ENCODE measurements around the gene RAI1. TPM values are rescaled to one million over a fixed set of nuclear protein-coding genes. Genes with fewer than 3 reads are reported as not detected.

Gene RAI1
- total and polyA plus RNA-seq, 2 of the 13 experiments (the other 11 are each of a cell fraction or from before 2014, with no cell fraction given) = 3.4 to 5.2 TPM

- Histone ChIP-seq H3K4me3 (replicated peaks in 1 of 3; ENCODE audit: insufficient read depth in 1 of 3, low read depth in 2 of 3, low read length in 3 of 3) (no peak overlapping the region; a peak in 1 of 6 replicates), H3K9me3 (ENCODE audit: low read length) (no peaks in the 10 kb centered on the region), H4K20me1 (ENCODE audit: insufficient read depth, low read length) (peaks cover 11% of the 10 kb centered on the region; the same call in 1 of the 2 replicates), H3K4me1 (ENCODE audit: insufficient read depth, low read length) (peaks cover 61% of the 10 kb centered on the region), H3K36me3 (replicated peaks in 1 of 2; ENCODE audit: control insufficient read depth in 1 of 2, insufficient read depth in 2 of 2, low read length in 2 of 2) (peaks cover 2 to 3% of the 10 kb centered on the region in 2 experiments; a peak in 1 of 5 replicates), H3K9ac (ENCODE audit: insufficient read depth, low read depth, low read length) (no peak overlapping the region), H3K4me2 (ENCODE audit: low read depth, low read length) (peak overlapping the region; percentile 30), H3K27ac (ENCODE audit: extremely low read length, insufficient read depth, low read length) (peak overlapping the region; percentile 37), H2AFZ (ENCODE audit: low read length) (no peak overlapping the region), H3K79me2 (ENCODE audit: insufficient read depth, low read length) (peaks cover 48% of the 10 kb centered on the region), H3K27me3 (ENCODE audit: control insufficient read depth in 1 of 2, insufficient read depth in 2 of 2, low read length in 2 of 2) (no peaks in the 10 kb centered on the region)
- FAIRE-seq (peak; percentile 66), DNase-seq (ENCODE audit: low spot score) (peak; percentile 76), ATAC-seq (peak; percentile 43)
- ChIA-PET POLR2A (interaction anchor here (1.4 kb wide), 1 partner anchor 27 kb away, joined by 9 read pairs; no protein-coding TSS in a partner anchor), CTCF (ENCODE audit: low intra/inter-chr PET ratio, low total read pairs) (no interaction called here)
- in situ Hi-C loops (cut with HindIII; ENCODE audit: extremely low pct_ligation_motif_present, low pct_unique_long_range_greater_than_20kb) = loop anchor here (5.0 kb wide), 1 partner anchor 38 kb away; the partner anchor contains the start of gene RAI1
- intact Hi-C loops (cut with micrococcal nuclease; ENCODE audit: unreplicated experiment) = loop anchor here (5.0 to 10.0 kb wide), 3 partner anchors 38 to 135 kb away; partner anchors contain the start of gene RAI1
- no TSS peak for BruUV-seq (replicated peaks)
- WGBS (ENCODE audit: low lambda C conversion rate) = 53% methylated on average over 2 of the region's 3 CpGs
- TF ChIP-seq ZNF274 (CRISPR knock-in tag; IDR thresholded peaks at IDR 0.05) (no peak), PAXIP1 (CRISPR knock-in tag; conservative IDR thresholded peaks at IDR 0.05) (peak; percentile 32; the same call in 1 of the 2 replicates), HOXA3 (CRISPR knock-in tag; IDR thresholded peaks at IDR 0.05) (peak; percentile 35; the same call in 1 of the 2 replicates), HDAC2 (CRISPR knock-in tag; IDR thresholded peaks at IDR 0.05) (peak; percentile 22; the same call in 1 of the 2 replicates), MAX (IDR thresholded peaks at IDR 0.05) (no peak), TEAD3 (CRISPR knock-in tag; optimal IDR thresholded peaks at IDR 0.05; ENCODE audit: borderline replicate concordance) (peak; percentile 75), RBM22 (optimal IDR thresholded peaks at IDR 0.05; ENCODE audit: low read length) (no peak), FOXA1 (IDR thresholded peaks at IDR 0.05) (no peak), FOXA1 (CRISPR knock-in tag; IDR thresholded peaks at IDR 0.05) (peak; percentile 63), ZNF773 (CRISPR knock-in tag; IDR thresholded peaks at IDR 0.05; ENCODE audit: borderline replicate concordance) (no peak), PRDM10 (CRISPR knock-in tag; IDR thresholded peaks at IDR 0.05; ENCODE audit: low read depth) (0 out of 2 replicates have a peak, but pooled peaks have one; percentile 25)
- TF ChIP-seq, protein P1, sequence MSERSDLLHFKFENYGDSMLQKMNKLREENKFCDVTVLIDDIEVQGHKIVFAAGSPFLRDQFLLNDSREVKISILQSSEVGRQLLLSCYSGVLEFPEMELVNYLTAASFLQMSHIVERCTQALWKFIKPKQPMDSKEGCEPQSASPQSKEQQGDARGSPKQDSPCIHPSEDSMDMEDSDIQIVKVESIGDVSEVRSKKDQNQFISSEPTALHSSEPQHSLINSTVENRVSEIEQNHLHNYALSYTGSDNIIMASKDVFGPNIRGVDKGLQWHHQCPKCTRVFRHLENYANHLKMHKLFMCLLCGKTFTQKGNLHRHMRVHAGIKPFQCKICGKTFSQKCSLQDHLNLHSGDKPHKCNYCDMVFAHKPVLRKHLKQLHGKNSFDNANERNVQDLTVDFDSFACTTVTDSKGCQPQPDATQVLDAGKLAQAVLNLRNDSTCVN (CRISPR knock-in tag; IDR thresholded peaks at IDR 0.05; ENCODE audit: borderline replicate concordance) = peak; percentile 99
- TF ChIP-seq, protein P2, sequence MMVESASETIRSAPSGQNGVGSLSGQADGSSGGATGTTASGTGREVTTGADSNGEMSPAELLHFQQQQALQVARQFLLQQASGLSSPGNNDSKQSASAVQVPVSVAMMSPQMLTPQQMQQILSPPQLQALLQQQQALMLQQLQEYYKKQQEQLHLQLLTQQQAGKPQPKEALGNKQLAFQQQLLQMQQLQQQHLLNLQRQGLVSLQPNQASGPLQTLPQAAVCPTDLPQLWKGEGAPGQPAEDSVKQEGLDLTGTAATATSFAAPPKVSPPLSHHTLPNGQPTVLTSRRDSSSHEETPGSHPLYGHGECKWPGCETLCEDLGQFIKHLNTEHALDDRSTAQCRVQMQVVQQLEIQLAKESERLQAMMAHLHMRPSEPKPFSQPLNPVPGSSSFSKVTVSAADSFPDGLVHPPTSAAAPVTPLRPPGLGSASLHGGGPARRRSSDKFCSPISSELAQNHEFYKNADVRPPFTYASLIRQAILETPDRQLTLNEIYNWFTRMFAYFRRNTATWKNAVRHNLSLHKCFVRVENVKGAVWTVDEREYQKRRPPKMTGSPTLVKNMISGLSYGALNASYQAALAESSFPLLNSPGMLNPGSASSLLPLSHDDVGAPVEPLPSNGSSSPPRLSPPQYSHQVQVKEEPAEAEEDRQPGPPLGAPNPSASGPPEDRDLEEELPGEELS (CRISPR knock-in tag; IDR thresholded peaks at IDR 0.05) = peak; percentile 89
These were observed 38.8 kb downstream of the RAI1 start for GRCh38 chr17:17719966-17720543.

Data from HepG2 (cell line).